Lower leg skin (tissue), 4 donors: Measurements from ENCODE around the gene ACR. TPM values are rescaled to one million over a fixed set of nuclear protein-coding genes. Genes with fewer than 3 reads are reported as not detected.
"Not testable (repeated sequence)": the region's sequence is repeated elsewhere in the genome, so short reads cannot be mapped to it uniquely, and the experiment has no call there.

ENCODE experiments used
- DNase-seq, 2 donors: peaks; one replicate each; pipeline ENCODE4 v3.0.0-alpha.2; 2019; ENCODE audit warnings: low spot score in 2 of 2
- H3K4me3 ChIP-seq: fragments of 200-600 bp; sonication (generic); 2 replicates; pipeline ENCODE4 v1.5.1; 2017; ENCODE audit warnings: mild to moderate bottlenecking, low read depth; ENCODE audit not compliant: poor library complexity, severe bottlenecking
- WGBS, 2 donors: methylation state at CpG; one replicate each; pipeline ENCODE4 v1.1.5; 2018; 5-methylcytosine and 5-hydroxymethylcytosine counted together
- intact Hi-C: fragments of 100-400 bp; cut with DNase I; formaldehyde crosslinking; loops from one replicate; pipeline ENCODE4 v1.15.0; 2023; ENCODE audit warnings: low total_unique reads
- total RNA-seq, 4 donors: library from RNA; depleted of rRNA; stranded (reverse); fragments of >200 nt; gene quantifications; one replicate each; pipeline ENCODE4 v1.1.0, GENCODE V29; 2016

ACR gene
- total RNA-seq, 4 donors from 2014 or later = 0.65 to 0.97 TPM; not detected in 2

DNA sequence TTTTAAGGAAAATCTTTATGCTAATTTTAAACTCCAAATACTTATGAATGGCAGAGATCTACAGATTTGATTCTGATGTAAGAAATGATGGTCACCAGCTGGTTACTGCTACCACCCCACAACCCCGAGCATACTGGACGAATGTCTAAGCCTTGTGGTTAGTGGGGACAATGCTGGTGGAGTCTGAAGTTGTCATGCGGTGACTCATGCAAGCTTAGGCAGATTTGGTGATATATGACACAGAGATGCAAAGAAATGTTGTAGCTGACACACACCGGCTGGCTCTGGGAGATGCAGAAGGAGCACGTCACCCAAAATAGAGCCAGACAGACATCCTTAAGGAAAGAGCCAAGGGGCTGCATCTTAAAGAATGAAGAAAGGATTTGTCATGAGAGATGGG lies 48.9 kb downstream of the ACR start:
- 73% methylated on average over 5 of the region's 5 CpGs; no CpG with 5 or more reads in 1 of the 2 donors for WGBS, 2 donors
- DNase-seq, H3K4me3 ChIP-seq, intact Hi-C loops: not testable (repeated sequence)

Other genes starting within 250 kb of the ACR start
- 10 to 100 TPM; 34.8 to 47.2 (median 38.8) TPM for gene LMF2, start 230.5 kb upstream of the ACR start, total RNA-seq
- 10 to 100 TPM; 40.7 to 54.3 (median 41.5) TPM for gene NCAPH2, start 230.0 kb upstream of the ACR start, total RNA-seq
- gene SCO2, start 212.6 kb upstream of the ACR start, total RNA-seq = 1 to 10 TPM; 1.5 to 9.4 (median 4.4) TPM
- 10 to 100 TPM; 23.6 to 63.3 (median 33.5) TPM for gene TYMP, start 208.2 kb upstream of the ACR start, total RNA-seq
- under 1 TPM in 2 of 4 donors, not detected in 2; 0.07 to 0.10 TPM for gene KLHDC7B, start 192.3 kb upstream of the ACR start, total RNA-seq
- not detected for gene SYCE3, start 175.3 kb upstream of the ACR start, total RNA-seq
- gene CPT1B, start 159.8 kb upstream of the ACR start, total RNA-seq = 10 to 100 TPM in 1 of 4 donors, 1 to 10 TPM in 3; 4.7 to 12.0 (median 6.8) TPM
- 10 to 100 TPM; 47.0 to 71.3 (median 66.4) TPM for gene CHKB, start 155.4 kb upstream of the ACR start, total RNA-seq
- gene MAPK8IP2, start 137.4 kb upstream of the ACR start, total RNA-seq = 1 to 10 TPM; 2.1 to 5.4 (median 3.6) TPM
- gene ARSA, start 110.1 kb upstream of the ACR start, total RNA-seq = 10 to 100 TPM; 23.3 to 51.8 (median 30.4) TPM
- gene SHANK3, start 65.4 kb upstream of the ACR start, total RNA-seq = 1 to 10 TPM; 4.0 to 8.9 (median 6.8) TPM
- gene RABL2B, start 45.4 kb downstream of the ACR start, total RNA-seq = 10 to 100 TPM in 3 of 4 donors, 1 to 10 TPM in 1; 9.5 to 17.7 (median 14.3) TPM